ACC112 (cell line): ENCODE measurements around the gene EPB42.

Experiments used
- H2AFZ ChIP-seq: fragments of 200-600 bp; sonication (generic); one replicate; pipeline ENCODE4 v1.6.0; 2017; ENCODE audit warnings: antibody characterized with exemption, low read length; ENCODE audit not compliant: unreplicated experiment
- H3K27ac ChIP-seq: fragments of 200-600 bp; sonication (generic); 2 replicates; pipeline ENCODE4 v1.5.1; 2014; ENCODE audit warnings: low read depth, mild to moderate bottlenecking, antibody characterized with exemption, low read length, moderate library complexity
- H3K27me3 ChIP-seq: fragments of 200-600 bp; sonication (generic); 2 replicates; pipeline ENCODE4 v1.6.1; 2014; ENCODE audit warnings: mild to moderate bottlenecking, antibody characterized with exemption, low read length, moderate library complexity, mixed read lengths; ENCODE audit not compliant: insufficient read depth
- H3K36me3 ChIP-seq: fragments of 200-600 bp; sonication (generic); 2 replicates; pipeline ENCODE4 v1.6.1; 2016; ENCODE audit warnings: mild to moderate bottlenecking, antibody characterized with exemption, low read length, moderate library complexity, mixed read lengths; ENCODE audit not compliant: insufficient read depth
- H3K4me1 ChIP-seq: fragments of 200-600 bp; sonication (generic); one replicate; pipeline ENCODE4 v1.6.1; 2016; ENCODE audit warnings: low read length, mixed read lengths; ENCODE audit not compliant: insufficient read depth, unreplicated experiment, control insufficient read depth
- H3K4me3 ChIP-seq: fragments of 200-600 bp; sonication (generic); 2 replicates; pipeline ENCODE4 v1.5.1; 2014; ENCODE audit warnings: mild to moderate bottlenecking, low read depth, low read length
- H3K79me2 ChIP-seq: fragments of 200-600 bp; sonication (generic); one replicate; pipeline ENCODE4 v1.6.0; 2016; ENCODE audit warnings: low read length; ENCODE audit not compliant: control insufficient read depth, unreplicated experiment, insufficient read depth

EPB42 gene

DNA sequence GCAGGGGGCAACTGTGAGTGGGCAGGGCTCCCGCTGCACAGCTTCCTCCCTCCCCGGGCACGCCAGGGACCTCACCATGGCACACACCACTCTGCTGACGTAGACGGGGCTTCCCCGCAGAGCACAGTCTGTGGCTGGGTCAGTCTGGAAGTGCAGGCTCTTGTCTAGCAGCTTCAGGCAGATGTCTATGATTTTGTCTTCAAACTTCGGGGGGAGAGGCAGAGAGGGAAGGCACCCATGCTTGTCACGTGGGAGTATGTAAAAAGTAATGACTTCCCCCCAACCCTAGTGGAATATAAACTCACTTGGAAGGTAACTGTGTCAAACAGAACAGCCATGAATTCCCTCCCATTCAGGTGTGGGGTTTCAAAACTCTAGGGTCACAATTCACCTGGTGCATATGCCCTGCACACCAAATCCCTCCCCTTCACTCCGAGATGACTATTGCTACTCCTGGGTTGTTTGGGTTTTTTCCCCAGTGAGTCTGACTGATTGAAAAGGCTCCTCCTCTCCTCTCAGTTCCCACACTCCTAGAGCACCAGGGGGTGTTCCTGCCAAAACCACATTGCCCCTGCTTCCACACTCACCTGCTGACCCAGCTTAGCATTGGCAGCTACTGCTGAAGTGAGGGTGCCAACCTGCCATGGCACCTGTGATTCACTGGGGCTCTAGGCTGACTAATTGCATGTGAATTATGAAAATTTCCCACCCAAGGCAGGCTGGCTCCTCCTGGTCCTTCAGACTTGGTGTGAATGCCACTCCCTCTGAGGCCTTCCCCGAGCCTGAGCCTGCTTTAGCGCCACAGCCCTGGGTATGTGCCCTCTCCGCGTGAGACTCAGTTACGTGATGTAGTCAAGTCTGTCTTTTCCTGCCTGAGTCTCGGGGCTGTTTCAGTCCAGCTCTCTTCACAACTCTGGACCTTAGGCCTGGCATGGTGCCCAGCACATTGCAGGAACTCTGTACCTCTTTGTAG lies 32.9 kb upstream of the EPB42 start:
- no peak overlapping the region for H3K27ac ChIP-seq
- no peak overlapping the region for H3K4me3 ChIP-seq
- H3K79me2 ChIP-seq, result no peaks in the 10 kb centered on the region
- H3K36me3 ChIP-seq, result no peaks in the 10 kb centered on the region
- H2AFZ ChIP-seq, result no peak overlapping the region
- H3K27me3 ChIP-seq, result peaks cover 47% of the 10 kb centered on the region
- H3K4me1 ChIP-seq, result no peaks in the 10 kb centered on the region

DNA sequence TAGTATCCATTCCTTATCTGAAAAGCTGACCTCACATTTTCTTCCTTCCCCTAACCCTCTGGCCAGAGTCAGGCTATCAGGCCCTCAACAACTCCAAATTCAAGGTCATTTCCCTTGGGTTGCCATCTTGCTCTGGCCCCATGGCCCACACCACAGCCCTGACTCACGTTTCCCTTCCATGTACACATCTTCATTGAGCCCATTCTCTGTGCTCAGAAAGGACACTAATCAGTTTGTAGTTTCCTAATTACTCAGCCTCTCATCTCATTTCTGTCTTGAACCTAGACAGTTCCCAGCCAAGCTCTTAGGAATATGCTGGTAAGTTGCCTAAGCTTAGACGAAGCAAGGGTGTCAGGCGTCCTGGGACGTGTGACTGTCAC lies 31.0 kb upstream of the EPB42 start:
- Histone ChIP-seq H3K27me3 (peaks cover 36% of the 10 kb centered on the region), H3K4me3 (no peak overlapping the region), H3K4me1 (no peaks in the 10 kb centered on the region), H3K79me2 (no peaks in the 10 kb centered on the region), H3K36me3 (no peaks in the 10 kb centered on the region), H3K27ac (no peak overlapping the region), H2AFZ (no peak overlapping the region)

DNA sequence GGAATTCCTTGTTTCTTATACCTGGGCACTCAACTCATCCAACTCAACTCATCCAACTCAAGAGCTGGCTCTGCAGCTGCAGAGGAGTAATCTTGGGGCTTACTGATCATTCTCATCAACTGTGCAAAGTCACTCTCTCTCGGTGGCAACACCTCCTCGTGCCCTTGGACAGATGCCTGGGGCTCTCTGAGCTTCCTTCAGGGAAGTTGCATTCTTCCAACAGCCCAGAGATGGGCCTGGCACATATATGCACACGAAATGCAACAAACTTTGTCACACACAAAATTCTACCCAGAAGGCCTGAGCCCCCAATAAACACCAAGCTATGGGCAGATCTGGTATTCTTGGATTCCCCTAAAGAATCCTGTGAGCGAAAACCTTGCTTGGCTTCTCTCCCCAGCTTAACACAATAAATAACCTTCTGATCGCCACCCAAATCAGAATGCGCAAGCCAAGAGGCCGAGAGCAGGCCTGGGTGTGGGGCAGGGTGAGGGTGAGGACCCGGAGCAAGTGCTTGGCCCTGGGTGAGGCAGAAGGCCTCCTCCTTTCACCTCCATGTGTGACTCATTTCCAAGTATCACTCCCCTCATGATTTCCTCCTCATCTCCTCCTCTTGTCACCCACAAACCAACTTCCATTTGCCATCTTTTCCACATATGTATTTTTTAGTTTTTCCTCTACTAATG lies 30.5 kb upstream of the EPB42 start:
- H3K36me3 ChIP-seq, result no peaks in the 10 kb centered on the region
- no peak overlapping the region for H3K27ac ChIP-seq
- H3K27me3 ChIP-seq, result peaks cover 35% of the 10 kb centered on the region
- H3K4me1 ChIP-seq, result no peaks in the 10 kb centered on the region
- no peaks in the 10 kb centered on the region for H3K79me2 ChIP-seq
- no peak overlapping the region for H2AFZ ChIP-seq
- no peak overlapping the region for H3K4me3 ChIP-seq

DNA sequence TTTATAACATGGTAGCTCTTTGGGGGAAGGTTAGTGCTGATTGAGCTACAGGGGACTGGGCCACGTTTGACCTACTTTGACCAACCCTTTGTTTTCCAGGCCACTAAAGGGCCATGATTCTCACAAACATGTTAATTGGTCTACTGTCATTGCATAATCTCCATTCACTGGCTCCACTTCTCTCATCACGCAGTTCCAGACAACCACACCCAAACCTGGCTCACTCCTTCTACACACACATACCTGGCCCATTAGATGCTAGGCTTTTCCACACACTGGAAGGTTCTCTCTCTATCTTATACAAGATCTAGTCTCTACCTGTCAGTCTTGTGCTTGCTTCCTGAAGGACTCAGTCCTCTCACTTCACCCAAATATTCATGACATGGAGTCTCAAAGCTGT lies 30.0 kb upstream of the EPB42 start:
- Histone ChIP-seq H3K36me3 (no peaks in the 10 kb centered on the region), H3K27ac (no peak overlapping the region), H3K4me3 (no peak overlapping the region), H3K79me2 (no peaks in the 10 kb centered on the region), H3K27me3 (peaks cover 34% of the 10 kb centered on the region), H3K4me1 (no peaks in the 10 kb centered on the region), H2AFZ (no peak overlapping the region)

DNA sequence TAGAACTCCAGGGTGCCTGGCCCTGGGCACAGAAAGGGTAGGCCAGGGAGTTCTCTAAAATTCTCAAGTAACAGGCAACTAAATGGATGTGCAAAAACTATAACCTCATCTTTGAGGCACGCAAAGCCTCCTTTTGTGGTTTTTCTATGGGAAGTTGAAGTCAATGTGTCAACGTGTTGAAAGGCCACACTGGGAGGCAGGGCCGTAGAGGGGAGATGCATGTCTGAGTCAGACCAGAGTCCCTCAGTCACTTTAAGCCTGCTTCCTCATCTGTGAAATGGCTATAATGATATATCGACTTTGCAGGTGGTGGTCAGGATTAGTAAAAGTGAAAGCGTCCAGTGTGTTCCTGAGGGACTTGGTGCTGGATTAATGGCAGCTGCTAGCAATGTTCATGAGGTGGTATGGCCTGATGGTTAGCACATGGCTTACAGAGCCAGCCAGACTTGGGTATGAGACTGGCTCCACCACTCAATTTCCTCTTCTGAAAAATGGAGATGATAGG lies 28.9 kb upstream of the EPB42 start:
- H3K27me3 ChIP-seq, result peaks cover 36% of the 10 kb centered on the region
- no peak overlapping the region for H3K4me3 ChIP-seq
- H3K36me3 ChIP-seq, result no peaks in the 10 kb centered on the region
- no peak overlapping the region for H2AFZ ChIP-seq
- H3K27ac ChIP-seq, result no peak overlapping the region
- H3K79me2 ChIP-seq, result no peaks in the 10 kb centered on the region
- H3K4me1 ChIP-seq, result no peaks in the 10 kb centered on the region

DNA sequence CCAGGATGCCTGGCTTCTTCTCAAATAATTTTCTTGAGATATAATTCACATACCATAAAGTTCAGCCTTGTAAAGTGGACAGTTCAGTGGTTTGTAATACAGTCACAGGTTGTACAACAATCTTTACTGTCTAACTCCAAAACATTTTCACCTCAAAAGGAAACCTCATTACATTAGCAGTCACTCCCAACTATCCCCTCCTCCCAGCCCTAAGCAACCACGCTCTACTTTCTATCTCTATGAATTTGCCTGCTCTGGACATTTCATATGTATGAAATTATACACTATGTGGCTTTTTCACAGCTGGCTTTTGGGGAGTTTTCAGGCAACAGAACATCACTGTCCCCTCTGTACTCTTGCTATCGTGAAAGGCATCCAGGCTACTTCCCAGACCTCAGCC lies 28.4 kb upstream of the EPB42 start:
- H3K4me1 ChIP-seq, result no peaks in the 10 kb centered on the region
- peaks cover 39% of the 10 kb centered on the region for H3K27me3 ChIP-seq
- no peaks in the 10 kb centered on the region for H3K36me3 ChIP-seq
- no peak overlapping the region for H3K27ac ChIP-seq
- no peaks in the 10 kb centered on the region for H3K79me2 ChIP-seq
- no peak overlapping the region for H2AFZ ChIP-seq
- H3K4me3 ChIP-seq, result no peak overlapping the region

- Histone ChIP-seq H3K27ac (no peak overlapping the region), H3K36me3 (no peaks in the 10 kb centered on the region), H3K4me3 (no peak overlapping the region), H2AFZ (no peak overlapping the region), H3K4me1 (no peaks in the 10 kb centered on the region), H3K79me2 (no peaks in the 10 kb centered on the region), H3K27me3 (peaks cover 51% of the 10 kb centered on the region)
These were observed 25.5 kb upstream of the EPB42 start for GRCh38 chr15:43246261-43246774.

- H3K27me3 ChIP-seq, result peaks cover 72% of the 10 kb centered on the region
- H3K4me1 ChIP-seq, result no peaks in the 10 kb centered on the region
- no peaks in the 10 kb centered on the region for H3K79me2 ChIP-seq
These were observed 23.3 kb upstream of the EPB42 start for GRCh38 chr15:43244092-43244491.

GRCh38 chr15:43243020-43243645 lies 22.3 kb upstream of the EPB42 start:
- no peak overlapping the region for H3K27ac ChIP-seq
- no peak overlapping the region for H2AFZ ChIP-seq
- peaks cover 73% of the 10 kb centered on the region for H3K27me3 ChIP-seq
- H3K36me3 ChIP-seq, result no peaks in the 10 kb centered on the region
- H3K79me2 ChIP-seq, result no peaks in the 10 kb centered on the region
- H3K4me3 ChIP-seq, result no peak overlapping the region
- H3K4me1 ChIP-seq, result no peaks in the 10 kb centered on the region

More at GRCh38 chr15:43244092-43244491, 23.3 kb upstream of the EPB42 start:
- Histone ChIP-seq H3K27ac (no peak overlapping the region), H2AFZ (no peak overlapping the region), H3K36me3 (no peaks in the 10 kb centered on the region), H3K4me3 (no peak overlapping the region)

- Histone ChIP-seq H3K4me1 (no peaks in the 10 kb centered on the region), H3K27ac (no peak overlapping the region), H3K27me3 (peaks cover 78% of the 10 kb centered on the region), H3K79me2 (no peaks in the 10 kb centered on the region), H3K36me3 (no peaks in the 10 kb centered on the region), H3K4me3 (no peak overlapping the region), H2AFZ (no peak overlapping the region)
These were observed 21.8 kb upstream of the EPB42 start for GRCh38 chr15:43242616-43243015.
